ENCODE results near the gene KCNIP1. TPM values are rescaled to one million over a fixed set of nuclear protein-coding genes. Genes with fewer than 3 reads are reported as not detected.
A peak's percentile ranks its signal among the peaks of the same experiment; 100 is the strongest.

KCNIP1 gene
- 14.5 TPM for total RNA-seq

DNA sequence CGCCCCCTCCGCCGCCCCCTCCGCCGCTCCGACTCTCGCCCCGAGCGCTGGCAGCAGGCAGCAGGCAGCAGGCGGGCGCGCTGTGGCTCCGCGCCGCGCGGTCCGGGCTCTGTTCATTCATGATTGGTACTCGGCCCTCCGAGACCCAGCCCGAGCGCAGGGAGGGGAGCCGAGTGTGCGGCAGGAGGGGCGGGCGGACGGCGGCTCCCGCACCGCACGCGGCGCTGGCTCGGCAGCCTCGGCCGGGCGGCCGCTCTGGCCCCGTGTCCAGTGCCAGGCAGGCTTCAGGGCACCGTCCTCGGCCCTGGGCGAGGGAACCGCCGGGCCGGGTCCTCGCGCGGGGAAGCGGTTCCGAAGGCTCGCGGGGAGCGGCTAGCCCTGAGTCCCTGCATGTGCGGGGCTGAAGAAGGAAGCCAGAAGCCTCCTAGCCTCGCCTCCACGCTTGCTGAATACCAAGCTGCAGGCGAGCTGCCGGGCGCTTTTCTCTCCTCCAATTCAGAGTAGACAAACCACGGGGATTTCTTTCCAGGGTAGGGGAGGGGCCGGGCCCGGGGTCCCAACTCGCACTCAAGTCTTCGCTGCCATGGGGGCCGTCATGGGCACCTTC is at the start of gene KCNIP1:
Gene KCNIP1 (plus strand): TSS at position 31 of the 607 bp plus-strand sequence.
- DNase-seq: peak; percentile 25

GRCh38 chr5:170463426-170463825 is 40.4 kb upstream of the KCNIP1 start:
- DNase-seq: no peak

GRCh38 chr5:170464280-170465127 is 39.3 kb upstream of the KCNIP1 start:
- no peak for DNase-seq

DNA sequence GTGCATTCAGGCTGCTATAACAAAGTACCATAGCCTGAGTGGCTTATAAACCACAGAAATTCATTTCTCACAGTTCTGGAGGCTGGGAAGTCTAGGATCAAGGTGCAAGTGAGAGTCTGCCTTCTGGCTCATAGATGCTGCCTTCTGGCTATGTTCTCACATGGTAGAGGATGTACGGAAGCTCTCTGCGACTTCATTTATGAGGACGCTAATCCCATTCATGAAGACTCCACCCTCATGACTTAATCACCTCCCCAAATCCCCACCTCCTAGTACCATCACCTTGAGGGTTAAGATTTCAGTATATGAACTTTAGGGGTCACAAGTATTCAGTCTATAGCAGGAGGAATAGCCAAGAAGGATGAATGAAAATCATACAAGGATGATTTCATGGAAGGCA is 37.3 kb upstream of the KCNIP1 start:
- no peak for DNase-seq

- no peak for DNase-seq
Observed at GRCh38 chr5:170466988-170467707, 36.7 kb upstream of the KCNIP1 start.

DNA sequence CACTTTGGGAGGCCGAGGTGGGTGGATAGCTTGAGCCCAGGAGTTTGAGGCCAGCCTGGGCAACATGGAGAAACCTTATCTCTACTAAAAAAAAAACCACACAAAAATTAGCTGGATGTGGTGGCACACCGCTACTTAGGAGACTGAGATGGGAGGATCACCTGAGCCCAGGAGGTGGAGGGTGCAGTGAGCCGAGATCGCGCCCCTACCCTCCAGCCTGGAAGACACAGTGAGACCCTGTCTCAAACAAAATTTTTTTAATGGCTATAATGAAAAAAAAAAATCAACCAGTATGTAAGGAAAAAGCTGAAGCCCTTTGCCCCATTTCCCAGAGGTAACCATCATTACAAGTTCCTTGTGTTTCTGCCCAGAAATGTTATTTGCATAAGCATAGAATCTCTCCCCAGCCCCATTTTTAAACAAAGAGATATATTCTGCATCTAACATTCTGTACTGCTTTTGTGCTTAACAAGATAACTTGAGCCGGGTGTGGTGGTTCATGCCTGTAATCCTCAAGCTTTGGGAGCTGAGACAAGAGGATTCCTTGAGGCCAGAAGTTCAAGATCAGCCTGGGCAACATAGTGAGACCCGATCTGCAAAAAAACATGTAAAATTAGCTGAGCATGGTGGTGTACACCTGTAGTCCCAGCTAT is 35.1 kb upstream of the KCNIP1 start:
- no peak for DNase-seq

DNA sequence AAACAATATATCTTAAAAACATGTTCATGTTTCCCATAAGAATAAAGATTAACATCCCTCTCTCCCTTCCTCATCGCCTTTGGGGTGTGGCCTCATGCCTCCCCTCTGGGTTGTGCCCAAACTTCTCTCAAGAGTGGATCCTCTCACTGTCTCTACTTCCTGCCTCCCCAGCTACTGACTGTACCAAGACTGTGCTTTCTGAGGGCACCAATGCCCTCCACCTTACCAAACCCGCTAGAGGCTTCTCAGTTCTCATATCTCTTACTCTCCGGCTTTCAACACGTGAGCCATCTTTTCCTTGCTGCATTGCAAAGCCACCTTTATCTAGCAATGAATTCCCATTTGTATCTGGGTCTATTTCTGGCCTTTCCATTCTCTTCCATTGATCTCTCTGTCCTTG is 34.4 kb upstream of the KCNIP1 start:
- no peak for DNase-seq

- no peak for DNase-seq
Observed at GRCh38 chr5:170470275-170470674, 33.5 kb upstream of the KCNIP1 start.

DNA sequence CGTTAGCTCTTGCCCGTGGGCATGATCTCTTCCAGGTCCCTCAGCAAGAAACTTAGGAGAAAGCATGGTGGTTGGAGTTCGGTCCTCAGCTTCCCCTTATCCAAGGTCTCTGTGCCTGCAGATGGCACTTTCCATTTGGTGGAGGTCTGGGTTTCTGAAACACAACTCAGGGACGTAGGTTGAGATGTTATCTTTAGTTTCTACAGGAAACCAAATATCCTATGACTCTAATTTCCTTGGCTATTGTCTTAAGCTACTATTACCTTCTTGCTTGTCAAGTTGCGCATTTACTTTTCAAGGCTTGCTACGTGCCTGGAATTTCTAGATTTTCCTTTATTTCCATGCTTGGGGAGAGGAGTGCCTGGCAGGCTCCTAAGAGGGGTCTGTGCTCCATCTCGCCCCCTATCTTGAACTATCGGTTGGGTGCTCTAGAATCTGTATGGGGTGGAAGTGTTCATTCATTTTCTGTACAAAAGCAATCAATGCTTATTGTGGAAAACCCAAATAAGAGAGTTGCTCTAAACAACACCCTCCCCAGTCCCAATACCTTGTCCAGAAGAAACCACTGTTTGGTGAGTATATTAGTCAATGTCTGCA is 32.9 kb upstream of the KCNIP1 start:
- DNase-seq: no peak

GRCh38 chr5:170471551-170472178 is 32.2 kb upstream of the KCNIP1 start:
- DNase-seq: no peak

DNA sequence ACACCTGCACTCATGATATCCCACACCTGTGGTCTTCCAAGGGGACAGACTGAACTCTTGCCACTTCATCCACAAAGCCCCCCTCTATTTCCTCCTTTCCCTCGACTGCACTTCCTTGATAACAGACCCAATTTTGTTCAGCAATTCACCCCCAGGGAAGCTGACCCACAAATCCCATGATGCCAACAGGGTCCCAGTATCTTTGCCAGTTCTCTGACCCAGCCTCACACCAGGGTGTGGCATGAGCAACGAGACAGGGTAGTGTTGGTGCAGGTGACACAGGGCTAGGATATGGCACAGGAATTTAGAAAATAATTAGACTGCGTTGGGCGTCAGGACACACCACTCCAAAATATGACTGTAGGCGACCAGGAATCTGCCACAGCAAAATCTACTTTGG is 30.2 kb upstream of the KCNIP1 start:
- DNase-seq: no peak

DNA sequence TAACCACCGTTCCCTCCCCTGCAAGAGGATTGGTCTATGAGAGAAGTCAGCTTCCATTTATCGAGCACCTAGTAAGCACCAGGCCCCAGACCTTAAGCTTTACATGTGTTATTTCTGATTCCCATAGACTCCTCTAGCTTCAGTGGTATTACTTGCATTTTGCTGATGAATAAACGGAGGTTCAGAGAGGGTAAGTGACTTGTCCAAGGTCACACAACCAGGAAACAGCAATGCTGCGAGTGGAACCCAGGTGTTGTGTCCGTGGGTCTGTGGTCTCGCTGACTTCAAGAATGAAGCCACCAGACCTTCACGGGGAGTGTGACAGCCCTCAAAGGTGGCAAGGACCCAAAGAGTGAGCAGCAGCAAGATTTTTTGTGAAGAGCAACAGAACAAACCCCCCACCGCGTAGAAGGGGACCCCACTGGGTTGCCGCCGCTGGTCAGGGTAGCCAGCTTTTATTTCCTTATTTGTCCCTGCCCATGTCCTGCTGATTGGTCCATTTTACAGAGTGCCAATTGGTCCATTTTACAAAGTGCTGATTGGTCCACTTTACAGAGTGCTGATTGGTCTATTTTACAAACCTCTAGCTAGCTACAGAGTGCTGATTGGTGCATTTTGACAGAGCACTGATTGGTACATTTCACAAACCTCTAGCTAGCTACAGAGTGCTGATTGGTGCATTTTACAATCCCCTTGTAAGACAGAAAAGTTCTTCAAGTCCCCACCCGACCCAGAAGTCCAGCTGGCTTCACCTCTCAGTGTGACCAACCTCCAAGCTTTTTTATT is 29.1 kb upstream of the KCNIP1 start:
- no peak for DNase-seq

- DNase-seq: no peak
Observed at GRCh38 chr5:170475294-170476000, 28.4 kb upstream of the KCNIP1 start.

DNA sequence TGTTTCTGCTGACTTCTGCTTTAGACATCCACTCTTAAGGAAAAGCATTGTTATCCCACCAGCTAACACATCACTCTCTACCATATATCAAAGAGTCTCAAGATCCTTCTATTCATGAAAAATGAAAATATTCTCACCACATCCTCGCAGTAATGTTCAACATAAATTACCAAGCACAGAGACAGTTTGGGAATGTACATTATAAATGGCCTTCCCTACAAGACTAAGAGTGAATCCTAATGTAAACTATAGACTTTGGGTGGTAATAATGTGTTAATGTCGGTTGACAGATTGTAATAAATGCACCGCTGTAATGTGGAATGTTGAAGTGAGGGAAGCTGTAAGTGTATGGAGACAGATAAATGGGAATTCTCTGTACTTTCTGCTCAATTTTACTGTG is 27.1 kb upstream of the KCNIP1 start:
- no peak for DNase-seq

- no peak for DNase-seq
Observed at GRCh38 chr5:170477906-170478305, 25.9 kb upstream of the KCNIP1 start.

DNA sequence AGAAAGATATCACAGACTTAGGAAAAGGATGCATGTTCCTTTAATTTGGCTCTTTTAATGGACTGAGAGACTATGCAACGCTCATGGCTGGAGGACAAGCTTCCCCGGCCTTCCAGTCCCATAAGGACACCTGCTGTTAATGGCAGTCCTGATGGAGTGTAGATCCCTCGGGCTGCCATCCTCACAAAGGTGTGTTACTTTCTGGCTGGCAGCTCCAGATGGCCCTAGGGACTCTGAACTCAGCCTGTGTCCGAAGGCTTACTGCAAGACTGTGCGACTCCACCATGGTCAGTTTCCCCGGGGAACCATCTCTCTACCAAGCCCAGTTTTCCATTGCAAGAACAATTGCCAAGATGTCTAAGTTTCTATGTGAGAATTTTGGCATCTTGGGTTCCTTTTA is 25.5 kb upstream of the KCNIP1 start:
- DNase-seq: no peak

DNA sequence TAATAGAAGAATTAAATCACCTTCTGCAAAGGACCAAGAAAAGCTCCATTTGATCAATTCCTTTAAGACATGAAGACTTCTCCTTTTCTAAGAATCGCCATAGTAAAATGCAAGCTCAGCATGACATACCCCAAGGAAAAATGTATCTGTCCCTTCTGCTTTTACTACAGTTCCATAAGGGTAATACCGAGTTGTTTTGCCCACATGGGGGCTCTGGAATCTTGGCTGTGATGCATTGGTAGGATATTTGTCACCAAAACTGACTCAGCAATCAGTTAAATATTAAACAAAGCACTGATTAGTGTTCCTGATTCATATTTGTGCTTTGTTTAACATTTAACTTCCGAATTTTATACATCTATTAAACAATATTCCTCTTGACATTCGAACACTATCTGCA is 24.3 kb upstream of the KCNIP1 start:
- no peak for DNase-seq

- DNase-seq: no peak
Observed at GRCh38 chr5:170480260-170480659, 23.6 kb upstream of the KCNIP1 start.

GRCh38 chr5:170481849-170482248 is 22.0 kb upstream of the KCNIP1 start:
- no peak for DNase-seq

DNA sequence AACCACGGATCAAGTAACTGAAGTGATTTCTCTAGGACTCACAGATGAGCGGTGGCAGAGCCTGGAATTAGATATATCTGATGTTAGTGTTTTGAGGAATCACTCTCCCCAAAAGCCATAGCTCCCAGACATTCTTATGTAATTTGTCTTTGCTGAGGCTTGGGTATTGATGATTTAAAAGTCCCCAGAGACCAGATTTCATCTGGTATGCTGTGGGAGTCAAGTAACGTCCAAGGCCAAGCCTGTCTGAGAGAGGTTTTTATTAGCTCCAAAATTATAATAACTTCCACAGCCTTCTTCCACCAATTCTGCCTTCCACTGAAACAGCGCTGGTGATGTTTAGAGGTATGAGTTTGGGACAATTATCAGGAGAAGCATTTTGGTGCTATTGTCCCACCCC is 21.3 kb upstream of the KCNIP1 start:
- no peak for DNase-seq

Data from occipital lobe (tissue), 2 donors.